Ecto neural progenitor cell (in vitro differentiated cells): Measurements from ENCODE around the gene PTPRE.
"Not testable (repeated sequence)": the region's sequence is repeated elsewhere in the genome, so short reads cannot be mapped to it uniquely, and the experiment has no call there.

ENCODE experiments used
- DNase-seq: peaks from one replicate; pipeline ENCODE4 v3.0.0-alpha.2; 2018; ENCODE audit warnings: low spot score

The PTPRE gene

DNA sequence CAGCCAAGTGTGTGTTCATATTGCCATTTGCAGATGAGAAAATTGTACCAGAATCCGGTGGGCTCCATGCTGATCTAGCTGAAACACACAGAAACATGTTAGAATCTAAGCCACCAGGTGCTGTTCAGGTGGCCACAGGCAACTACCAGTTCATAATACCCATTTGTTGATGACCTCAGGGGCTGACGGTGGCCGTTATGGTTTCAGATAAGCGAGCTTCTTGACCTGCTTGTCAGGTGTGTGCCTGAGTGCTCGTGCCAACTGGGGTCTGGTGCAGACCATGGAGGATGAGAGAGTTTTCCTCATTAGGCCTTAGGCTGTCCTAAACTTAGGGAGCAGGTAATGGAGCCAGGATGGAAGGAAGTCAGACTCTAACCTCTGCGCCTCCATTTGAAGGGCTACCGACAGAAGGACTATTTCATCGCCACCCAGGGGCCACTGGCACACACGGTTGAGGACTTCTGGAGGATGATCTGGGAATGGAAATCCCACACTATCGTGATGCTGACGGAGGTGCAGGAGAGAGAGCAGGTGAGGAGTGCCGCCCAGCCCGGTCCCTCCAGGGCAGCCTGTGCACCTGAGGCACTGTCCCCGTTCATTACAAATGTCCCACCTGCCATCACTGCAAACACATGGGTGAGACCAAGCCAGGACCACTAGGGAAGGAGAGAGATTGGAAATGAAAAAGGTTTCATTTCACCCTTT lies 166.2 kb downstream of the PTPRE start:
- no peak for DNase-seq

DNA sequence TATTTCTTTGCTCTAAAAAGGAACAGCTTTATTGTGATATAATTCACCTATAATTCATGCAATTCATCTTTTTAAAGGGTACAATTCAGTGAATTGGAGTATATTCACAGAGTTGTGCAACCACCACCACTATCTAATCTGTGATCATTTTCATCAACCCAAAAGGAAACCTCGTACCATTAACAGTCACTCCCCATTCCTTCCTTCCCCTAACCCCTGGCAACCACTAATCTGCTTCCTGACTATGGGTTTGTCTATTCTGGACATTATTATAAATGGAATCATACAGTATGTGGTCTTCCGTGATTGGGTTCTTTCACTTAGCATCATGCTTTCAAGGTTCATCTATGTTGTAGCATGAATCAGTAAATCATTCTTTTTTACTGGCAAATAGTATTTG lies 167.0 kb downstream of the PTPRE start:
- no peak for DNase-seq

DNA sequence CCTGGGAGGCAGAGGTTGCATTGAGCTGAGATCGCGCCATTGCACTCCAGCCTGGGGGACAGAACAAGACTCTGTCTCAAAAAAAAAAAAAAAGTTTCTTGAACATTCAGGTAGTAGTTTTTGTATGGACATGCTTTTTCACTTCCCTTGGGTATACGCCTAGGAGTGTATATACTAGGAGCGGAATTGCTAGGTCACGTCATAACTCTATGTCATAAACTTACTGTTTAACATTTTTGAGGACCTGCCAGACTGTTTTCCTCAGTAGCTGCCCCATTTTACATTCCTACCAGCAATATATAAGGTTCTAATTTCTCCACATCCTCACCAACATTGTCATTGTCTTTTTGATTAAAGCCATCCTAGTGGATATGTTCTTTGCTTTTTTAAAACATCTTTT lies 167.7 kb downstream of the PTPRE start:
- DNase-seq, result no peak

- no peak for DNase-seq
Measured at GRCh38 chr10:128077155-128077875, 170.4 kb downstream of the PTPRE start.

DNA sequence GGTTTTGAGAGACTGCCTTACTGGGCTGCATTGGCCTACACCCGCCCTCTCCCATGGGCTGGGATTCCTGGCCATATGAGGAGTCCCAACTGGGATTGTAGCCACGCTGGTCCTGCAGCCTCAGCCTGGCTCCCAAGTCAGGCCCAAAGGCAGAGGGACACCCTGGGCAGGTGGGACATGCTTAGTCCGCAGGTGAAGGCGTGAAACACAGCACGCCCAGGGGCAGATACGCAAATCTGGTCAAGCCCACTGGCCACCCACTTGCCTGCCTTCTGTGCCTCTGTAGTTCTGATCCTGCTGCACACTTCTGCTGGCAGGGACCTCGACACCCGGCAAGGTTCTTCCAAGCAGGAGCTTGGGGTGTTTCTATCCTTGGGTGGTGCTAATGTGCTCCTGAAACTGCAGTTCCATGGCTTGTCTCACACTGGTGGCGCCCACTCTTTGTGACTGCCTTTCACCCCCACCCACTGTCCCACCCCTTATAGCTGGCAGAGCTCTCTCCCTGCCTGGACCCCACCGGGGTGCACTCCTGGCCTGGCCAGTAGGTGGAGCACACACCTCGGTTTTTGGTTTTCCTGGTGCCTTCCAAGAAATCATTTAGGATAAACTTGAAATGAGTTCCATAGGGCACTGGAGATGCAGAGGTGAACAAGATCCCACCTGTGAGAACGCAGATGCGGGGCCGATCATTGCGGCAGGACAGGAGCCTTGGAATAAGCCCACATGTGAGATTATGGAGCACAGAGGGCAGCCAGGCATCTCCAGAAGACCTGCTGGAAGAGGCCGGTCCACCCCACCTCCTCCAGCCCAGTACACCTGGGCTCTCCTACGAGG lies 171.4 kb downstream of the PTPRE start:
- peak; percentile 71 for DNase-seq

GRCh38 chr10:128080231-128080630 lies 173.3 kb downstream of the PTPRE start:
- DNase-seq, result no peak

- DNase-seq, result no peak
Measured at GRCh38 chr10:128080641-128081040, 173.7 kb downstream of the PTPRE start.

- DNase-seq, result no peak
Measured at GRCh38 chr10:128081222-128081621, 174.3 kb downstream of the PTPRE start.

DNA sequence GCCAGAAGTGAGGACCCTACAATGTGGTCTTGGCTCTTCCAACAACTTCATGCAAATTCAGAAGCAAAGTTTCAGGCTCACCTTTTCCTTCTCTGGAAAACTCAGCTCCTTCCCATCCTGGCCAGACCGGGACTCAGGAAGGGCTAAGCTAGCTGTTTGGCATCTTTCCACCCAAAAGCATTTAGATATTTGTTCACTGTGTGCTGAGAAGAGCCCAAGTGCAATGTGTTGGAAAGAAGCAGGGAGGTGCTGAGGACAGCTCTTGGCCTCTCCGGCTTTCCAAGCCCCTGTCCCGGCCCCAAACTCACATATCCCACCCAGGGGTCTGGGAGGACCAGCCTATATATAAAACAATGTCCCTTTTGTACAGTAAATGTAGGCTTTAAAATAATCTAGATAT lies 174.8 kb downstream of the PTPRE start:
- no peak for DNase-seq

- no peak for DNase-seq
Measured at GRCh38 chr10:128083191-128083895, 176.4 kb downstream of the PTPRE start.

GRCh38 chr10:128084364-128084763 lies 177.5 kb downstream of the PTPRE start:
- DNase-seq, result no peak

GRCh38 chr10:128084991-128085390 lies 178.1 kb downstream of the PTPRE start:
- no peak for DNase-seq

GRCh38 chr10:128086003-128086863 lies 179.3 kb downstream of the PTPRE start:
- DNase-seq, result no peak

- no peak for DNase-seq
Measured at GRCh38 chr10:128087146-128087883, 180.4 kb downstream of the PTPRE start.

GRCh38 chr10:128087884-128088709 lies 181.2 kb downstream of the PTPRE start:
- no peak for DNase-seq

GRCh38 chr10:128091636-128092210 lies 184.8 kb downstream of the PTPRE start:
- DNase-seq, result no peak

GRCh38 chr10:128092454-128092853 lies 185.6 kb downstream of the PTPRE start:
- no peak for DNase-seq

GRCh38 chr10:128094596-128094995 lies 187.7 kb downstream of the PTPRE start:
- not testable (repeated sequence) for DNase-seq
